ENCODE data around the gene PSMD9. TPM values are rescaled to one million over a fixed set of nuclear protein-coding genes. Genes with fewer than 3 reads are reported as not detected.
"Not testable (repeated sequence)": the region's sequence is repeated elsewhere in the genome, so short reads cannot be mapped to it uniquely, and the experiment has no call there.

PSMD9 gene
- total RNA-seq, 1 experiment from 2014 or later: 62.7 TPM

DNA sequence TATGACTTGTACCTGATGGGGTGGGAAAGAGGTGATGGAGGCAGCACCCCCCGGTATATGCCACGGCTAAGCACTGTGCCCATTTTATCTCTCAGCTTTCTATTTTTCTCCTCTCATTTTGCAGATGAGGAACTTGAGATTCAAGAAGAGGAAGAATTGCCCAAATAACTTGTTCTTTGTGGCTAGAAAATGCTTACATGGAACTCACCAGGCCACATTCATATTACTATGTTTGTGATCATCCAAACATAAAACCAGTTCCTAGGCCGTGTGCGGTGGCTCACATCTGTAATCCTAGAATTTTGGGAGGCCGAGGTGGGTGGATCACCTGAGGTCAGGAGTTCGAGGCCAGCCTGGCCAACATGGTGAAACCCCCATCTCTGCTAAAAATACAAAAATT lies 14.5 kb upstream of the PSMD9 start:
- Histone ChIP-seq H3K4me1 (ENCODE audit: control insufficient read depth, insufficient read depth, low read length) (no peaks in the 10 kb centered on the region), H3K36me3 (ENCODE audit: control insufficient read depth, insufficient read depth, low read length) (no peaks in the 10 kb centered on the region), H3K27me3 (ENCODE audit: control insufficient read depth, insufficient read depth, low read length) (no peaks in the 10 kb centered on the region), H3K9me3 (ENCODE audit: control insufficient read depth, insufficient read depth, low read depth, low read length) (no peaks in the 10 kb centered on the region), H3K27ac (ENCODE audit: low read length) (no peak overlapping the region), H3K4me3 (ENCODE audit: low read depth in 2 of 2, low read length in 2 of 2) (no peak overlapping the region)
- ChIA-PET CTCF (no interaction called here), POLR2A (no interaction called here)
- ATAC-seq: no peak
- no peak for TF ChIP-seq TCF7L2 (IDR thresholded peaks at IDR 0.05; ENCODE audit: low read depth, low read length)
- in situ Hi-C loops (cut with HindIII; ENCODE audit: low pct_unique_long_range_greater_than_20kb, low sequenced_read_pairs): no loop called here
- intact Hi-C loops (cut with micrococcal nuclease; ENCODE audit: unreplicated experiment): no loop called here
- BruUV-seq (replicated peaks): no TSS peak
- DNase-seq (ENCODE audit: low read depth, low spot score): no peak

GRCh38 chr12:121875582-121875981 lies 13.0 kb upstream of the PSMD9 start:
- no peak for ATAC-seq
- BruUV-seq (replicated peaks): no TSS peak
- intact Hi-C loops (cut with micrococcal nuclease; ENCODE audit: unreplicated experiment) (no loop called here), in situ Hi-C loops (cut with HindIII; ENCODE audit: low pct_unique_long_range_greater_than_20kb, low sequenced_read_pairs) (no loop called here)
- Histone ChIP-seq H3K27me3 (ENCODE audit: control insufficient read depth, insufficient read depth, low read length) (no peaks in the 10 kb centered on the region), H3K9me3 (ENCODE audit: control insufficient read depth, insufficient read depth, low read depth, low read length) (no peaks in the 10 kb centered on the region), H3K4me3 (ENCODE audit: low read depth in 2 of 2, low read length in 2 of 2) (no peak overlapping the region), H3K27ac (ENCODE audit: low read length) (no peak overlapping the region), H3K4me1 (ENCODE audit: control insufficient read depth, insufficient read depth, low read length) (no peaks in the 10 kb centered on the region), H3K36me3 (ENCODE audit: control insufficient read depth, insufficient read depth, low read length) (no peaks in the 10 kb centered on the region)
- ChIA-PET CTCF (no interaction called here), POLR2A (no interaction called here)
- TF ChIP-seq POLR2AphosphoS5 (IDR thresholded peaks at IDR 0.05; ENCODE audit: low read depth, low read length) (no peak), TCF7L2 (IDR thresholded peaks at IDR 0.05; ENCODE audit: low read depth, low read length) (no peak), REST (IDR thresholded peaks at IDR 0.05; ENCODE audit: insufficient read depth in 1 of 2, low read depth in 2 of 2, low read length in 1 of 2) (no peak), SIN3A (IDR thresholded peaks at IDR 0.05; ENCODE audit: borderline replicate concordance, insufficient read depth, low read depth, low read length) (no peak)
- TF ChIP-seq, protein P1, sequence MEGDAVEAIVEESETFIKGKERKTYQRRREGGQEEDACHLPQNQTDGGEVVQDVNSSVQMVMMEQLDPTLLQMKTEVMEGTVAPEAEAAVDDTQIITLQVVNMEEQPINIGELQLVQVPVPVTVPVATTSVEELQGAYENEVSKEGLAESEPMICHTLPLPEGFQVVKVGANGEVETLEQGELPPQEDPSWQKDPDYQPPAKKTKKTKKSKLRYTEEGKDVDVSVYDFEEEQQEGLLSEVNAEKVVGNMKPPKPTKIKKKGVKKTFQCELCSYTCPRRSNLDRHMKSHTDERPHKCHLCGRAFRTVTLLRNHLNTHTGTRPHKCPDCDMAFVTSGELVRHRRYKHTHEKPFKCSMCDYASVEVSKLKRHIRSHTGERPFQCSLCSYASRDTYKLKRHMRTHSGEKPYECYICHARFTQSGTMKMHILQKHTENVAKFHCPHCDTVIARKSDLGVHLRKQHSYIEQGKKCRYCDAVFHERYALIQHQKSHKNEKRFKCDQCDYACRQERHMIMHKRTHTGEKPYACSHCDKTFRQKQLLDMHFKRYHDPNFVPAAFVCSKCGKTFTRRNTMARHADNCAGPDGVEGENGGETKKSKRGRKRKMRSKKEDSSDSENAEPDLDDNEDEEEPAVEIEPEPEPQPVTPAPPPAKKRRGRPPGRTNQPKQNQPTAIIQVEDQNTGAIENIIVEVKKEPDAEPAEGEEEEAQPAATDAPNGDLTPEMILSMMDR (IDR thresholded peaks at IDR 0.05): no peak
- DNase-seq (ENCODE audit: low read depth, low spot score): no peak

GRCh38 chr12:121876080-121876447 lies 12.5 kb upstream of the PSMD9 start:
- ATAC-seq; H3K4me1 ChIP-seq (ENCODE audit: control insufficient read depth, insufficient read depth, low read length); DNase-seq (ENCODE audit: low read depth, low spot score); CTCF ChIA-PET; in situ Hi-C loops (cut with HindIII; ENCODE audit: low pct_unique_long_range_greater_than_20kb, low sequenced_read_pairs); H3K4me3 ChIP-seq (ENCODE audit: low read depth in 2 of 2, low read length in 2 of 2); H3K36me3 ChIP-seq (ENCODE audit: control insufficient read depth, insufficient read depth, low read length); BruUV-seq (replicated peaks); H3K27ac ChIP-seq (ENCODE audit: low read length); intact Hi-C loops (cut with micrococcal nuclease; ENCODE audit: unreplicated experiment); H3K9me3 ChIP-seq (ENCODE audit: control insufficient read depth, insufficient read depth, low read depth, low read length); H3K27me3 ChIP-seq (ENCODE audit: control insufficient read depth, insufficient read depth, low read length): not testable (repeated sequence)
- POLR2A ChIA-PET: interaction anchor here (0.7 kb wide), 1 partner anchor 14 kb away, joined by 3 read pairs; no protein-coding TSS in a partner anchor

Measured in Panc1 (cell line).